ENCODE data around the gene FBN1. TPM values are rescaled to one million over a fixed set of nuclear protein-coding genes. Genes with fewer than 3 reads are reported as not detected.

The FBN1 gene
- total RNA-seq, 1 donor from 2014 or later: 1,693 TPM

DNA sequence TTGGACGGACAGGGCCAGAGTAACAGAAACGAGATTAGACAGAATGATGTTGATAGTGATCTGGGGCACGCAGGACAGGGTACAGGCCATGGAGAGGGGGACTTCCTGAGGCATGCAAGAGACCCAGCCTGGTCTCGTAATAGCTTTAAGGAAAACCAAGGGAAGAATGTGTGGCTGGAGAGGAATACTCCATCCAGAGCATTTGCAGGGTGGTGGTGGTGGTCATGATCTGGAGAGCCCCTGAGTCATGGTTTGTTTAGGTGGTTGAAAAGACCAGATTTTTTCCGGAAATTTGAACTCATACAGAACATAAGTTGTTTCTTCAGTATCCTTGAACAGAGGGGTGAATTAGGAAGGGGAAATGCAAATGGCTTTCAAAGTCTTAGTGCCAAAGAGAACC, 175.8 kb downstream of the FBN1 start:
- DNase-seq (ENCODE audit: low spot score): no peak

- DNase-seq (ENCODE audit: low spot score): no peak
Measured at GRCh38 chr15:48469271-48469670, 176.2 kb downstream of the FBN1 start.

- DNase-seq (ENCODE audit: low spot score): no peak
Measured at GRCh38 chr15:48467801-48468200, 177.7 kb downstream of the FBN1 start.

GRCh38 chr15:48466820-48467219, 178.7 kb downstream of the FBN1 start:
- no peak for DNase-seq (ENCODE audit: low spot score)

GRCh38 chr15:48466079-48466478, 179.4 kb downstream of the FBN1 start:
- DNase-seq (ENCODE audit: low spot score): no peak

- no peak for DNase-seq (ENCODE audit: low spot score)
Measured at GRCh38 chr15:48465410-48465809, 180.1 kb downstream of the FBN1 start.

DNA sequence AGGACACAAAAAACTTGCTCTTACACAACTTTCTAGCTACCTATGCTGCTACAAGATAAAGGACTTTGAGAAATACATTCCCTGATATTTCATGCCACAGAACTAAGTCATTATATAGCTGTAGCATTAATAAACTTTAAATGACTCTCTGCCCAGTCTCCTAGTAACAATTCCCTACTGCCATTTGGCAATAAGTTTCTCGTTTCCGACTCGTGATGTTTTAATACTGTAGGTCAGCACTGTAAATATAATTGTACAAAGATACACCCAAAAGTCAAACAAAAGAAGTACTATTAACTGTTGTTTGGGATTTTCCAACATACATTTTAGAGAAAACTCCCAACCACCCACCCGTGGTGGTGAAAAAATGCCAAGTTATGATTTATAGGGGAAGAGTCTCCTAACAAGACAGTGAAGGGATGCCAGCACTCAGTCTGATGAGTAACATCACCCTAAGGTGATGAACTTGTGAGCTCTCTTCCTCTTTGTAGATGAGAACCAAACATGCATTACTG, 182.1 kb downstream of the FBN1 start:
- DNase-seq (ENCODE audit: low spot score): no peak

DNA sequence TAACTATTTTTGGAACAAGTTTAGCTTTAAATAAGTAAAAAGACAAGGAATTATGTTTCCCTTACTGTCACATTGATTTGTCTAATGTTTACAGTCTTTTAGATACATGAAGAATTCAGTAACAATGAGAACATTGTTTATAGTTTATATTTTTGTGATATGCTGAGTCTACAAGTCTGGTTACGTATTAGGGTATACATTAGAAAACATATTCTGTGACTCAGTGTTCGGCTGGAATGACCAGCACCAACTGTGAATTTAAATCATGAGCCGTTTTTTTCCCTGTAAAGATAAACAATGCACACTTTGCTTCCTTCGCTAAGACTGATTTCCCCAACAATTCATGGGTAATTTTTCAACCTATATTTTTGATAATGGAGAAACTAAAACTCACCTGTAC, 182.8 kb downstream of the FBN1 start:
- no peak for DNase-seq (ENCODE audit: low spot score)

GRCh38 chr15:48459571-48460442, 185.7 kb downstream of the FBN1 start:
- DNase-seq (ENCODE audit: low spot score): no peak

DNA sequence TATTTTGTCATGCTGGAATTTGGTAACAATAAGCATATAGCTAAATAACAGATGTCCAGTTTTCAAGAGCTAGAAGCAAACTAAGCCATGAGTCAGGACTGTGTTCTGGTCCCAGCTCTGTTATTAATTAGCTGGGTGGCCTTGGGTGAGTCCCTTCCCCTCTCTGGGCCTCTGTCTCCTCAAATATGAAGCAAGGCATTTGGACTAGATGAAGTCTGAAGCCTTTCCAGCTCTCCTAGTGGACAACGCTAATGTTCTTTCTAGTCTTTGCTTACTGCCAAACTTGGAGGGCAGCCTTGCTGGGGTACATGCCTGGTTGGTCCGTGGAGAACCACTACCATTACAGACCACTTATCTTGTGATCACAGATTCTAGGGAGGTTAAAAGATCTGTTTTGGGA, 186.6 kb downstream of the FBN1 start:
- no peak for DNase-seq (ENCODE audit: low spot score)

DNA sequence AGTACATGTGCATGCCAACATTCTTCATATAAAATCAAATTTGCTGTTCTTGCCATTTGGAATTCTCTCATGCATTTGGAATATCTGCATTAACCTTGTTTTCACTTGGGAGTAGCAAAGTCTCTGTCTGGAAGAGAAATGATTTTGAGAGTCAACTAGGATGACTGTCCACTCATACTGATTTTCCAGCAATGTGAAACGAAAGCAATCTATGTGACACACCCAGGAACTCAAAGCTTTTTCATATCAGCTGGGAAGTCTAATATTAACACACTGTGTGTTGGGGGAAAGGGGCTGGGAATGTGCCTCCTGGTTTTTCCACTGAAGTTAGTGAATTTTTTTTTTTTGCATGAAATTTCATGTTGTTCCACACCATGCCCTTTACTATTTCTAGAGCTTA, 189.4 kb downstream of the FBN1 start:
- DNase-seq (ENCODE audit: low spot score): no peak

DNA sequence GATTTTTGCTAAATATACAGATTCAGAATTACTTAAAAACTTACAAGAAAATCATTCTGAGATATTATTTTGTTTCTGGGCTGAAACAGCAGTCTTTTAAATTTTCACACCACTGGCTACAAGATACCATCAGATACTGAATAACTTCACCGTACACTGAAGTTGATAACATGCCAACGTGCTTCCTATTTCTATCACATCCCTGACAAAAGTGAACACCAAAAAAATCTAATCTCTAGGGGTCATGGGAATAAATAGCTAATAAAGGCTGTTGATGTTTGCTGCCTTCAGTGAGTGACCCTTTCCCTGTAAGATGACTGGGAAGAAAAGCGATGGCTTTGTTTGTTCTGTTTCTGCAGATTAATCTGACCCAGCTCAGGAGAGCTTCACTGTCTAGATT, 193.8 kb downstream of the FBN1 start:
- no peak for DNase-seq (ENCODE audit: low spot score)

DNA sequence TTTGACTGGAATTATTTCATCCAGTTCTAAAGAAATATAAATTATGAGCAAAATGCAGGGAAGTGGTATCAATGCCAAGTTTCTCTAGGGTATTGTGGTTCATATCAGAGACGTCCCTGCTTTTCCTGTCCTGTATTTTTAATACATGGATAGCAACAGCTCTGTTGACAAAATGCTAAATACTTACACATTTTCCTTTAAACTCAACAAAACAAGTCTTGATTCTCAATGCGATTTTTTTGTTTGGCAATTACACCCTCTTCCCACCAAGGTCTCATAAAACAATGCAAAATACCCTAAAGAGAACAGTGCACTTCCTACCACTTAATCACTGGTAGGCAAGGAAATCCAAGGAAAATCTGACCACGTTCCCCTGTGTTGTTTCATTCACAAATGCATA, 194.3 kb downstream of the FBN1 start:
- DNase-seq (ENCODE audit: low spot score): peak; percentile 35

DNA sequence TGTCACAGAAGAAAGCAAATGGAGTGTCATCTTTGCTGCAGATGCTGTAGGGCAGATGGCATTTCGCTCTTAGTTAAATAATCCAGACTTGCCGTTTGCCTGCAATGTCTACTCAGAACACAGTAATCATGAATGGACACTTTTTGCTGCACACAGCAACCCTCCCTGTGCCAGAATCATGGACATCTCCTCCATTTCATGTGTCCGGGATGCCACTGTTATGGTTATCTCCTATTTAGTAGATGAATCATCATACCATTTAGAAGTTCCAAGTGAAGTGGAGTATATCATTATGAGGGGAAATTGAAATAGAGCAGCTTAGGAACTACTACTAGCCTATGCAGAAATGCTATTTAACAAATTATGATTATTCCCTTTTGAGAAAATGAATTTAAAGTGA, 195.8 kb downstream of the FBN1 start:
- DNase-seq (ENCODE audit: low spot score): no peak

GRCh38 chr15:48447657-48448056, 197.9 kb downstream of the FBN1 start:
- DNase-seq (ENCODE audit: low spot score): no peak

DNA sequence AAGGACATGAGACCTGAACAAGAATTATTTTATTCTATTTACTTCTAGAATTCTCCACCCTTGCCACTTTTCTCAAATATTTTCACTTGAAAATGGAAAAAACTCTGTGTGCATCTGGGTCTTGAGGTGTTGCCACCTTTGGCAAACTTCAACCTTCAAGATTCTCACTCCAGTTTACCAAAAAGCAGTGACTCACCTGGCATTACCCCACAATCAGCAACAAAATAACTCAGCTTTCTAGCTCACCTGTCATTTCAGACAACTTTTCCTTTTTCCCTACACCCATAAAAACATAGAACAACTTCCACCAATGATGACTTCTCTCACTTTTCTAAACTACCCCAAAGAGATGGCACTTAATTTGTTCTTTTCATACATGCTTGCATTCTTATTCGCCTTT, 198.5 kb downstream of the FBN1 start:
- no peak for DNase-seq (ENCODE audit: low spot score)

GRCh38 chr15:48442011-48442410, 203.5 kb downstream of the FBN1 start:
- DNase-seq (ENCODE audit: low spot score): no peak

- DNase-seq (ENCODE audit: low spot score): no peak
Measured at GRCh38 chr15:48440084-48440483, 205.4 kb downstream of the FBN1 start.

DNA sequence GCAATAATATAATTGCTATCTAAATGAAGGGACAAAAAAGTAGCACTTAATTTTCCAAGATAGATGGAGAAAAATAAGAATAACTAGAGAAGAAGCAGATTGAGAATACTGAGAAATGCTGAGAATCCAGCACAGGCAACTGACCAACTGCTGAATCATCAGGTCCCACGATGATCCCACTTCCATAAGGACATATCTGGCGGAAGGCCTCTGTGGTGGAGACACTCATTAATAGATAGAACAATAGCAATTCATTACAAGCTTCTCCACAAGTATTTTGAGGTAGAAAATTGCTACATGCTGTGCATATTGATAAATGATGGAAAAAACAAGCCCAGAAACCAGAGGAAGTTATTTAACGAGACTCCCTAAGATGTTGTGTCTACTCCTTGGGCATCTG, 208.3 kb downstream of the FBN1 start:
- DNase-seq (ENCODE audit: low spot score): no peak

DNA sequence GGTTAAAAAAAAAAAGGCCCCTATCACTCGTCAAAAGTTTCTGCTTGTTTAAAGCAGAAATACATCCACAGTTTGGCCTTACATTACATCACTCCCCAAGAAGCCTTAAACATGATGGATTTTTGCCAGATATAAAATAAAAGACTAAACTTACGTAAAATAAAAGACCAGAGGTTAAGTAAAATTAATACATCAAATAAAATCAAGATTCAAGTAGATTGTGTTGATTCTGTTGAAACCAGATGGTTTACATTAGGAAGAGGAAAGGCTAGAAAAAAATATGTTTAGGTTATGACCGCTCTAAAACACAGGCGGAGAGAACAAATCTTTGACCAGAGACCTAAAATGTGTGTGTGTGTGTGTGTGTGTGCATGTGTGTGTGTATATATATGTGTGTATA, 210.2 kb downstream of the FBN1 start:
- DNase-seq (ENCODE audit: low spot score): no peak

DNA sequence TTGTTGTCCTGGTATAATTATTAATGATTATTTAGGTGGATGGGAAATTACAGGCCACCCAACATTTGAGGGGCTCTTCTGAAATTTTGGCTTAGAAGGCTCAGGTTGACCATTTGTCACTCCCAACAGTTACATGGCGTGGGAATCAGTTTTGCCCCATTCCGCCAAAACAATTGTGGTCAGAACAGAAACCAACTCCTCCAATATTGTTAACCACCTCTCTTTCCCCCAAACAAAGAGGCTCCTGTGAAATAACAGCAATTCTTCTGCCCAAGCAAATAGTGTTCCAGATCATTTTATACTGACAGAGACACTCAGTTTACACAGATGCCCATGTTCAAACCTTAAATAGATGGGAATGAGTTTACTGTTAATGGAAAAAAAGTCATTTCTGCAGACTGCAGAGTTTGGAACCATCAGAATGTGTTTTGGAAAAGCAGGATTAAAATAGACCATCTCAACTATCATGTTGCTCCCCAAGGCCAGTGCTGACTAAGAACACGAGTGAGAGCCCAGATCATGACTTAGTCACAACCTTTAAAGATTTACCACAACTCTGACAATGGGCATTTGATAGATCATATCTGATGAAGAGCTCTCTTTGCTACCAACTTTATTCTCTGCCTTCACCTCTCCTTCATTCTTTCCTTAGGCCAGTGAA, 212.2 kb downstream of the FBN1 start:
- DNase-seq (ENCODE audit: low spot score): no peak

DNA sequence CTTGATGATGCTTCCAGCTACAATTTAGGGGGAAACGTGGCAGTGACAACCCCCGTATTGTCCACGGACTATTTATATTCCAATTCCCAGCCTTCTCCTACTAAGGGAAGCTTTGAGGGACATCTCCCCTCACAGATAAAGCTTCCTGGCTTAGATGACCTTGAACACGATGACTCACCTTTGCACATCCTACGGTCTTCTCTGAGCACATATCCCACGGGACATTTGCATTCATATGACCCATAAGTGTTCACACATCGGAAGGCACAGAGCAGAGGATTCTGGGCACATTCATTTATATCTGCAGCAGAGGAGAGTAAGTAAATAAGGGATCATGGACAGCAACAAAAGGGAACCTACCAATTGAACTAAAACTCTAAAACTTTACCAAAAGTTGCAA, 212.8 kb downstream of the FBN1 start:
- DNase-seq (ENCODE audit: low spot score): no peak

GRCh38 chr15:48427960-48428547, 217.5 kb downstream of the FBN1 start:
- DNase-seq (ENCODE audit: low spot score): no peak
